K562 (cell line): ENCODE data around the gene ANK2.

Source experiments
- CTCF ChIP-seq, 3 experiments: IDR thresholded peaks in 2 of 3; conservative IDR thresholded peaks in 1 of 3; 2 replicates each; pipeline ENCODE4 v1.5.1; 2011 to 2012; ENCODE audit warnings: low read length in 3 of 3, mild to moderate bottlenecking in 3 of 3, control low read depth in 2 of 3, improper control_type of control experiment in 1 of 3, inconsistent platforms in 1 of 3, low read depth in 1 of 3, mixed read lengths in 1 of 3, moderate library complexity in 1 of 3; ENCODE audit not compliant: insufficient read depth in 2 of 3
- MAFK ChIP-seq: IDR thresholded peaks from 2 replicates; pipeline ENCODE4 v1.6.1; 2011; ENCODE audit warnings: low read length, improper control_type of control experiment
- POLR2A ChIP-seq: fragments of 450-650 bp; conservative IDR thresholded peaks from 2 replicates; pipeline ENCODE4 v1.6.1; 2016
- POLR2AphosphoS2 ChIP-seq: IDR thresholded peaks from 2 replicates; pipeline ENCODE4 v1.6.1; 2012; ENCODE audit warnings: low read length, improper control_type of control experiment
- RAD21 ChIP-seq, 2 experiments: fragments of 250-450 bp in 1 of 2; fragments of 450-650 bp in 1 of 2; sonication (Bioruptor Pico) in 1 of 2; formaldehyde crosslinking in 1 of 2; IDR thresholded peaks in 1 of 2; conservative IDR thresholded peaks in 1 of 2; 2 replicates each; pipeline versions ENCODE4 v1.4.0 to v1.8.0; 2020 to 2022; ENCODE audit warnings: mild to moderate bottlenecking in 2 of 2, moderate library complexity in 1 of 2
- RBFOX2 ChIP-seq: fragments of 200-400 bp; formaldehyde crosslinking; IDR thresholded peaks from 2 replicates; pipeline ENCODE4 v1.6.1; 2017; ENCODE audit warnings: low read depth, mild to moderate bottlenecking, low read length, moderate library complexity
- SRSF7 ChIP-seq: fragments of 200-400 bp; formaldehyde crosslinking; optimal IDR thresholded peaks from 2 replicates; pipeline ENCODE3; 2017; ENCODE audit warnings: mild to moderate bottlenecking, low read depth, low read length
- YY1 ChIP-seq, 3 experiments: IDR thresholded peaks; 2 replicates each; pipeline ENCODE4 v1.6.1; 2011; ENCODE audit warnings: low read length in 2 of 3, mild to moderate bottlenecking in 2 of 3, moderate library complexity in 2 of 3, borderline replicate concordance in 1 of 3, control low read depth in 1 of 3, low read depth in 1 of 3; ENCODE audit not compliant: insufficient read depth in 3 of 3, insufficient replicate concordance in 2 of 3, control insufficient read depth in 1 of 3, insufficient read length in 1 of 3; ENCODE audit errors: extremely low read depth in 1 of 3
- ZNF583 ChIP-seq: fragments of 250-450 bp; sonication (Bioruptor Pico); IDR thresholded peaks from 2 replicates; pipeline ENCODE4 v1.4.0; 2020

- TF ChIP-seq CTCF (IDR thresholded peaks at IDR 0.05 in 2 of 3, conservative IDR thresholded peaks at IDR 0.05 in 1 of 3; ENCODE audit: insufficient read depth in 2 of 3, low read depth in 1 of 3, low read length in 3 of 3) (no peak), RAD21 (CRISPR knock-in tag; conservative IDR thresholded peaks at IDR 0.05 in 1 of 2, IDR thresholded peaks at IDR 0.05 in 1 of 2) (no peak), SRSF7 (no peak), MAFK (no peak), RBFOX2 (no peak), POLR2A (no peak), ZNF583 (CRISPR knock-in tag) (no peak), POLR2AphosphoS2 (no peak), YY1 (IDR thresholded peaks at IDR 0.05; ENCODE audit: borderline replicate concordance in 1 of 3, control insufficient read depth in 1 of 3, extremely low read depth in 1 of 3, insufficient read depth in 3 of 3, insufficient read length in 1 of 3, insufficient replicate concordance in 2 of 3, low read depth in 1 of 3, low read length in 2 of 3) (no peak)
Observed at GRCh38 chr4:113159942-113160545, 110.6 kb downstream of the ANK2 start.
